NCI-H1105 (cell line): ENCODE results near the gene GSTM4.
A peak's percentile ranks its signal among the peaks of the same experiment; 100 is the strongest.
"Not testable (repeated sequence)": the region's sequence is repeated elsewhere in the genome, so short reads cannot be mapped to it uniquely, and the experiment has no call there.

Experiments
- DNase-seq: peaks from one replicate; lab custom pipeline; 2025; lab: John Stamatoyannopoulos, UW

GSTM4 gene

GRCh38 chr1:109639063-109639840, 16.6 kb upstream of the GSTM4 start:
- DNase-seq: no peak

- DNase-seq: no peak
Measured at GRCh38 chr1:109639841-109640184, 16.1 kb upstream of the GSTM4 start.

- peak; percentile 60 for DNase-seq
Measured at GRCh38 chr1:109640285-109640865, 15.5 kb upstream of the GSTM4 start.

GRCh38 chr1:109641078-109641740, 14.7 kb upstream of the GSTM4 start:
- DNase-seq: no peak

GRCh38 chr1:109641861-109642260, 14.0 kb upstream of the GSTM4 start:
- DNase-seq: no peak

- no peak for DNase-seq
Measured at GRCh38 chr1:109642626-109643025, 13.3 kb upstream of the GSTM4 start.

- no peak for DNase-seq
Measured at GRCh38 chr1:109643385-109644230, 12.3 kb upstream of the GSTM4 start.

- no peak for DNase-seq
Measured at GRCh38 chr1:109644670-109645069, 11.2 kb upstream of the GSTM4 start.

GRCh38 chr1:109649491-109649914, 6.4 kb upstream of the GSTM4 start:
- no peak for DNase-seq

GRCh38 chr1:109650609-109651008, 5.3 kb upstream of the GSTM4 start:
- DNase-seq: no peak

GRCh38 chr1:109652402-109652801, 3.5 kb upstream of the GSTM4 start:
- no peak for DNase-seq

GRCh38 chr1:109653306-109653705, 2.6 kb upstream of the GSTM4 start:
- DNase-seq: no peak

GRCh38 chr1:109654519-109654918, 1.4 kb upstream of the GSTM4 start:
- no peak for DNase-seq

- no peak for DNase-seq
Measured at GRCh38 chr1:109657395-109657794, 1.5 kb downstream of the GSTM4 start.

- DNase-seq: no peak
Measured at GRCh38 chr1:109657970-109658369, 2.1 kb downstream of the GSTM4 start.

GRCh38 chr1:109658533-109659042, 2.7 kb downstream of the GSTM4 start:
- no peak for DNase-seq

- DNase-seq: no peak
Measured at GRCh38 chr1:109659145-109659544, 3.2 kb downstream of the GSTM4 start.

- DNase-seq: no peak
Measured at GRCh38 chr1:109659997-109660690, 4.2 kb downstream of the GSTM4 start.

GRCh38 chr1:109660691-109661026, 4.8 kb downstream of the GSTM4 start:
- not testable (repeated sequence) for DNase-seq

- DNase-seq: no peak
Measured at GRCh38 chr1:109661391-109661790, 5.5 kb downstream of the GSTM4 start.

- no peak for DNase-seq
Measured at GRCh38 chr1:109664671-109665070, 8.8 kb downstream of the GSTM4 start.
